ENCODE data around the gene PRR23E.

DNA sequence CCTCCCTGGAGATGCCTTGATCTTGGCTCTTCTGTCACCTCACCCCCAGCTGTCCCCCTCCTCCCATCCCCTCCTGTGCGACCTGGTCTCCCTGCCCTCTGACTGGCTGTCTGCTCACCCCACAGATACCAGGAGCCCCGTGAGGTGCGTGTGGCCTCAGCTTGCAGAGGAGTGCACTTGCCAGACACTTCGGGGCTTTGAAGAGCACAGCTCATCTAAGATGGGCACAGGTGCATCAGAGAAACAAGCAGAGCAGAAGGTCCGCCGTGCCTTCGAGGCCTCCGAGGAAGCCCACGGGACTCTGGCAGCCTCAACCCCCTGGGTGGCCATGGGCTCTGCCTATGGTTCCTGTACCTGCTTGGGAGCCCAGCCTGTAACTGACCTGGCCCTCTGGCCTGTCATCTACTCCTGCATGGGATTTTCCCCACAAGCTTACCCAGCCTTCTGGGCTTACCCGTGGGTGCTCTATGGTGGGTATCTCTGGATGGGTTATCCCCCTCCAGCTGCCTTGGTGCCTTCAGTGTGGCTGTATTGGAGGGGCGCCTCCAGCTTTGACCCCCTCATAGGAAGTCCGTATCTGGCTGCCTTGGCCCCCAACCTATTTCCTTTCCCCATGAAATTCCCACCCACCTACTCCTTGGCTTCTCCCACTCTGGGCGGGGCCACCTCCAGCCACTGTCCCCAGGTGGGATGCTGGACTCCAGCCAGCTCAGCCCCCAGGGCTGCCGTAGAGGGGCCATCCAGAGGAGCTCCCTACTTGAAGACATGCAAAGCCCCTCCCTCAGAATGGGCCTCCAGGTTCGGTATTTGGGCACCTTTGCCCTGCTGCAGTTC lies 3.8 kb downstream of the PRR23E start:
- TF ChIP-seq, protein P1, sequence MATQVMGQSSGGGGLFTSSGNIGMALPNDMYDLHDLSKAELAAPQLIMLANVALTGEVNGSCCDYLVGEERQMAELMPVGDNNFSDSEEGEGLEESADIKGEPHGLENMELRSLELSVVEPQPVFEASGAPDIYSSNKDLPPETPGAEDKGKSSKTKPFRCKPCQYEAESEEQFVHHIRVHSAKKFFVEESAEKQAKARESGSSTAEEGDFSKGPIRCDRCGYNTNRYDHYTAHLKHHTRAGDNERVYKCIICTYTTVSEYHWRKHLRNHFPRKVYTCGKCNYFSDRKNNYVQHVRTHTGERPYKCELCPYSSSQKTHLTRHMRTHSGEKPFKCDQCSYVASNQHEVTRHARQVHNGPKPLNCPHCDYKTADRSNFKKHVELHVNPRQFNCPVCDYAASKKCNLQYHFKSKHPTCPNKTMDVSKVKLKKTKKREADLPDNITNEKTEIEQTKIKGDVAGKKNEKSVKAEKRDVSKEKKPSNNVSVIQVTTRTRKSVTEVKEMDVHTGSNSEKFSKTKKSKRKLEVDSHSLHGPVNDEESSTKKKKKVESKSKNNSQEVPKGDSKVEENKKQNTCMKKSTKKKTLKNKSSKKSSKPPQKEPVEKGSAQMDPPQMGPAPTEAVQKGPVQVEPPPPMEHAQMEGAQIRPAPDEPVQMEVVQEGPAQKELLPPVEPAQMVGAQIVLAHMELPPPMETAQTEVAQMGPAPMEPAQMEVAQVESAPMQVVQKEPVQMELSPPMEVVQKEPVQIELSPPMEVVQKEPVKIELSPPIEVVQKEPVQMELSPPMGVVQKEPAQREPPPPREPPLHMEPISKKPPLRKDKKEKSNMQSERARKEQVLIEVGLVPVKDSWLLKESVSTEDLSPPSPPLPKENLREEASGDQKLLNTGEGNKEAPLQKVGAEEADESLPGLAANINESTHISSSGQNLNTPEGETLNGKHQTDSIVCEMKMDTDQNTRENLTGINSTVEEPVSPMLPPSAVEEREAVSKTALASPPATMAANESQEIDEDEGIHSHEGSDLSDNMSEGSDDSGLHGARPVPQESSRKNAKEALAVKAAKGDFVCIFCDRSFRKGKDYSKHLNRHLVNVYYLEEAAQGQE (IDR thresholded peaks at IDR 0.05; ENCODE audit: insufficient read depth in 1 of 2, low read depth in 2 of 2, low read length in 2 of 2): no peak
- no peak for TF ChIP-seq TAF1 (IDR thresholded peaks at IDR 0.05; ENCODE audit: borderline replicate concordance, insufficient read depth, low read length)
- TF ChIP-seq POLR2AphosphoS5 (IDR thresholded peaks at IDR 0.05; ENCODE audit: low read depth, low read length): no peak

All from PFSK-1 (cell line).